Stimulated activated CD4-positive, alpha-beta T cell treated with anti-CD3 and anti-CD28 coated beads, Interleukin-1b, Interleukin-23, amount 100 ng/mL, for 48 hours (primary cell): Measurements from ENCODE around the gene PKDREJ.
A peak's percentile ranks its signal among the peaks of the same experiment; 100 is the strongest.
"Not testable (repeated sequence)": the region's sequence is repeated elsewhere in the genome, so short reads cannot be mapped to it uniquely, and the experiment has no call there.

ENCODE experiments used
- DNase-seq: peaks from one replicate; pipeline ENCODE4 v3.0.0-alpha.2; 2020

The PKDREJ gene

GRCh38 chr22:46265627-46266026, 2.5 kb upstream of the PKDREJ start:
- not testable (repeated sequence) for DNase-seq

- DNase-seq = not testable (repeated sequence)
Measured at GRCh38 chr22:46264520-46264919, 1.4 kb upstream of the PKDREJ start.

DNA sequence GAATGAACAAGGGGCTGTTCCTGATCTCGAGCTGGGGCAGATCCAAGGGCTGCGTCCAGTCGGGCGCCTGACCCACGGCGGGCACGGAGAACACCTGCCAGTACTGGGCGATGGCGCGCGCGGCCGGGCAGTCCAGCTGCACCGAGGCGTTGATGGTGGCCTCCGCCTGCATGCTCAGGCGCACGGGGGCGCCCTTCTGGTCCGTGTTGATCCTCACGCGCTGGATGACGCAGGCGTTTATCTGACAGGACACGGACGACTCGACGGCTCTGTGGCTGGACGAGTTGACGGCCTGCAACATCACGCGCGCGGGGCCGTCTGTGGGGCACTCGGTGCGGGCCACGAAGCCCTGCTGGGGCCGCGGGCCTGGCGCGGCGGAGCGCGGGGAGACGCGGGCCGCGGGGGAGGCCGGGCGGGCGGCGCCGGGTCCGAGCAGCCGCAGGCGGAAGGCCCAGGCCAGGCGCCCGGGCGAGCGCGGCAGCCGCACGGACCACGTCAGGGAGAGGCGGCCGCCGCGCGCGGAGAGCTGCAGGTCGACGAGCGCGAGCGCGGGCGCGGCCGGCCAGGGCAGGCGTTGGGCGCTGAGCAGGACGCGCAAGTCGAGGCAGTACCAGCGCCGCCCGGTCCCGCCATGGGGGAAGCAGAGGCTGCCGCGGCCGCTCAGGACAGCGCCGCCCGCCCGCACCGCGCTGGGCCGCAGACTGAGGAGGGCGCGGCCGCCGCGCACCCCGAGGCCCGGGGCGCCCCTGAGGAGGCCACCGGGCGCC, 511 bp downstream of the PKDREJ start:
- peak; percentile 46 for DNase-seq

DNA sequence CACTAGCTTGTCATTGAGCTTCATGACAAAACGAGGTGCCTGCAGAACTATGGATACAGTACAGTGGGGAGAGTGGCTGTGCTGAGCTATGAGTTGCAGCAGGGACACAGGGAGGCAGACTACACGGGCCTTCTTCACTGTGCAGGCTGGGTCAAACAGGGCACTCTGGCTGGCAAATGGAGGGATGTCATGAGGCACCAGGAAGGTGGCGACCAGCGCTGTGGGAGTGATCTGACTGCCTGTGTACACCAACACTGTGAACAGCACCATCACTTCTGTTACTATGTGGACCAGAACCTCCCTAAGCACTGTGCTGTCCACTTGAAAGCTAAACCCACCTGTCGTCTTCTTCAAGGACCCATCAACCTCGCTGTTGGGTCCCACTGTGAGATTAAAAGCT, 3.1 kb downstream of the PKDREJ start:
- no peak for DNase-seq

DNA sequence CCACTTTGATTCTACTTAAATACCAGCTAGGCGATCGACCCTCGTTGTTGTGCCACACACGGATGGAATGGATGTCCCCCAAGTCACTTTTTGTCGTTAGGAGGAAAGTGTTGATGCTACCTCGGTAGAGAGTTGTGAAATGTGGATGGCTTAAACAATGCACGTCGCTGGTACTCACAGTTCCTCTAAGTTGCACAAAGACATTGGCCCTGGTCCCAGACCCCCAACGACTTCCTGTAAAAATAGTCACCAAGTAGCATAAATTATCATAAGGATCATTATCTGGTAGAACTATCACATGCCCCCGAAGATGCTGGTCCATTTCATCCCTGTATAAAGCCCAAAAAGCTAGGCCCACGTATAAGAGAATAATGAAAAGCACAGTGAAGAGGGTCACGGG, 3.8 kb downstream of the PKDREJ start:
- no peak for DNase-seq

DNA sequence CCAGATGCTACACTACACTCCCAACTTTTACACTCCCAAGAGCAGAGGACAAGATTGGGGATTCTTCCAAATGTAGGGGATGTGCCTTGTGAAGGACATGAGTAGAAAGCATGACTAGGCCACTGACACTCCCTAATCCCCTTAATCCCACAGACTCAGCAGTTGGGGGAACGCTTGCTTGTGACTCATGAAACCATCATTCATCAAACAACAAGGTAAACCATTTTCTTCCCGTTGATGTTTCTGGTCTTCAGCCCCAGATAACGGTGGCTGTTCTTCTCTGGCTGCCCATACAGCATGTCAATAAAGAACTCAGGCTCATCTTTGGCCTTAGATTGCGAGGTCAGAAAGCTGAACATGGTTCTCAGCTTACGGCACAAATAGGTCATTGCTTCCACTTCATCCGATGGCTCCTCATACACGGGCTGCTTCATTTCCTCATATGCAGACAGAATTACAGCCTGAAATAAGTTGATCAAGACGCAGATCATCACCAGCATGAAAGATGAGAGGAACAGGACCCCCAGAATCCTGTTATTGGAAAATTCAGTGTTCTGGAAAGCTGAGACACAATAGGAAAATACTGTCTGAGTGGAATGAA, 6.7 kb downstream of the PKDREJ start:
- no peak for DNase-seq

GRCh38 chr22:46251816-46252380, 11.2 kb downstream of the PKDREJ start:
- DNase-seq = no peak

DNA sequence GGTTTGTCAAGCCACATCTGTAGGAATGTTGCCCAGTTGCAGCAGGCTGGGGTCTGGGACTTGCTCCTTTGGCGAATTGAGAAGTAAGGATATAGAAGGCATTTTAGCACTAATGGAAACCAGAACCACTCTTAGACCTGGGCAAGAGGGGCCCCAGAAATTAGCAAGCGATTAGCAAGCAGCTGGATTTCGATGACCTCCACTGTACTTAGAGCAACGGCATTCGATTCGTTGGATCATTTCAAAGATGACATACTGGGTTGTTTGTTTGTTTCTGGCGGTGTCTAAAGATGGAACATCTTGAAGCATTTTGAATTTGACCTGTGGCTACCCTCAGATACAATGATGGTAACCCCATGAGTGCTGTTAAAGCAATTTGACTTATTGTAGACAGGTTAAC, 11.9 kb downstream of the PKDREJ start:
- no peak for DNase-seq

GRCh38 chr22:46250783-46251125, 12.4 kb downstream of the PKDREJ start:
- no peak for DNase-seq

- peak; percentile 87 for DNase-seq
Measured at GRCh38 chr22:46250035-46250782, 12.9 kb downstream of the PKDREJ start, which contains the start of gene CDPF1. TSS of gene CDPF1 (minus strand) at chr22:46250293. CDS start at chr22:46248284, 2,009 bp downstream.

GRCh38 chr22:46247443-46247975, 15.6 kb downstream of the PKDREJ start:
- DNase-seq = no peak

DNA sequence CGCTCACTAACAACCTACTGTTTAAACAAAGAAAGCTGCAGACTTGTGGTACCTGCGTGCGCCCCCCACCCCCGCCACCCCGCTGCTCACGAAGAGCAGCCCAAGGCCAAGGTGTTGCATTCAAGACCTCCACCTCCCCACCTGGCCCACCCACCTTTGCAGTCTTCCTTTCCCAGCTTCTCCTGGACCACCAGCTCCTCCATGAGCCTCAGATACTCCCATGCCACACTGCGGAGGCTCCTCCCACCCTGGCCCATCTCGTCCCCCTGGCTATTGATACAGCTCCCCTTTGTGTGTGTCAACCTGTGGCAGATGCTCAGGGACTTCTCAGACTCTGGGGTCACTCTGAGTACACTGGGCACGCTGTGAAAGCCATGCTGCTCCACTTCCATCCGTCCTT, 17.0 kb downstream of the PKDREJ start:
- no peak for DNase-seq

DNA sequence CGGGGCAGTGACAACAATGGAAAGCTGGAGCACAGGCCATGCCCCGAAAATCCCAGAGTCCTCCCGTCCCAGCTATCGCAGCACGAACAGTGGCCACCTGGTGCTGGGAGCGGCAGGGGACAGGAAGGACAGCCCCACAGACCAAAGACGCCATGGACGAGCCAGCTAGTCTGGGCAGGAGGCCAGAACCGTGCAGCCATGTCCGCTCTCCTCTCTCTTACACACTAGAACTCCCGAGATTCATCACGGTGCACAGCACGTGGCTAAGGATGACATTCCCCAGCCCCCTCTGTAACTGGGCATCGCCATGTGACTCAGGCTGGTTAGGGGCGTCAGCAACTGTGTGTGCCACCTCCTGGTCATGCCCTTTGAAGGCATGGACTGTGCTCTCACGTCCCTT, 17.6 kb downstream of the PKDREJ start:
- no peak for DNase-seq

- no peak for DNase-seq
Measured at GRCh38 chr22:46244771-46245170, 18.4 kb downstream of the PKDREJ start.

DNA sequence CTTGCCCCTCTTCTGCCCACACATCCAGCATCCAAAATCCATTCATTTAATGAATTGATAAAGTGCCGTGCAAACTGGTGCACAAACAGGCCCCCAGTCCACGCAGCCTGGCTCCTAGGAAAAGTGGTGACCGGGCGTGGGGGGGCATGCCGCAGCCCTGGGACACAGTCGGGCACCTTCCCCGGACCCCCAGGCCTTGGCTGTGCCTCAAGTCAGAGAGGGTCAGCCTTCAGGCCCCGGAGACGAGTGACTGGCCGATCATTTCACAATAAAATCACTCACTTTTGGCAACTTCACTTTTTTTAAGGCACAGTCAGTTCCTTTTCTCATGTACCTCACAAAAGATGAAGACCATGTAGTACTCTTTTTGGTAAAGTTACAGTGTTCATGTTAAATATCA, 21.1 kb downstream of the PKDREJ start:
- DNase-seq = no peak

DNA sequence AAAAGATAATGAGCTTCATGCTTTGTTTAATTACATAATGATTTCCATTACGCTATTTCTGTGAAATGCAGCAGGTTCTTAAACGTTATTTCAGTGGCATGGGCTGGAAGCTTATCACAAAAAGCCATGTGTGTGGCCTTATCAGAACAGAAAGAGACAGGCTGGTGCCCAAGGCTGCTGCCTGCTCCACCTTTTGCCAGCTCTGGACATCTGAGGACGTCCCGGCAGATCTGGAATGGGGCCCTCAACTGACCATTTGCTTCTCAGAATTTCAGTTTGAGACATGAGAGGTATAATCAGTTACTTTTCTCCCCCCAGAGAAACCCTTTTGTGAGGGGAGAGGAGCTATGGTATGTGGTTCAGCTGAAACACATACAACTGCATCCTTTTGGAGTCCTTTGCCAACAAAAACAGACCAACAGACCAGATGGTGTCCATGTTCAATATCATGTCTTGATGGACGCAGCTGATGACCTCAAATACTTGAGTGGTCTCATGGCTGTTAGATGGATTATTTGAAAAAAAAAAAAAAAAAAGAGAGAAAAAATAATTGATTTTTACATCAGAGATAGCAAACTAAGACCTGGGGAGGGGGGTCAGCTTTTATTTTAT, 21.6 kb downstream of the PKDREJ start:
- no peak for DNase-seq

DNA sequence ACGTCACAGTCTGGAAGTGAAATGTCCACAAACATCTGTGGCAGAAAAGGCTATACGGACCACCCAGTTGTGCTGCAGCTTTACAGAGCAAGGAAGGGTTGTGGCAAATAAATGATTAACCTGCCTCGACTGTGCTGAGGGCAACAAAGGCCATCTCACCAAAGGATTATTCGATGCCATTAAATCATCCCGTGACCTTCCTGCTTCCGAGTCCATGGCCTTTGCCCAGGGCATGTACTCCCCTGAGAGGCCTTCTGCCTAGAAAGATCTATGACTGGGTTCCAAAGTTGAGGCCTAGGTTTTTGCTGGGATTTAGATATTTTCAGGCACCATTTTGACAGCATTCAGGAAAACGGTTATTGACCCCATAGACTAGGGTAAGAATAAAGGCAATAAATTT, 22.2 kb downstream of the PKDREJ start:
- DNase-seq = no peak

- no peak for DNase-seq
Measured at GRCh38 chr22:46240506-46240905, 22.6 kb downstream of the PKDREJ start.

DNA sequence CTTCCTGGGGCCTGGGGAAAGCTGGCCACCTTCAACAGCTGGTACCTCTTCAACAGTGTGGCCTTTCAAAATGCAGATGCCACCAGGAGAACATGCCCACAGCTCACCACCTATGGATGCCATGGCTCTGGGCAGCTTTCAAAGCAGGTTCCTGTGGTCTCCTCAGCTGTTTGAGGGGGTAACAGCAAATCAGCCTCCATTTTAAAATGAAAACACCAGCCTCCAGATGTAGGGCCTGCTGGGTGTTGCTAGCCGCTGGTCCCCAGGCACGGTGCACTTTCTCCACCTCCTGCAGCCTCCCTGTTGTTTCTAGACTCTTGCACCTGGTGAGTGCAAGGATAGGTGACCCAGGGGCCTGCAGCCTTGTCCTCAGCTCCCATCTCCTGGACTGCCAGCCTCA, 23.1 kb downstream of the PKDREJ start:
- no peak for DNase-seq

GRCh38 chr22:46239261-46240048, 23.7 kb downstream of the PKDREJ start:
- DNase-seq = no peak

DNA sequence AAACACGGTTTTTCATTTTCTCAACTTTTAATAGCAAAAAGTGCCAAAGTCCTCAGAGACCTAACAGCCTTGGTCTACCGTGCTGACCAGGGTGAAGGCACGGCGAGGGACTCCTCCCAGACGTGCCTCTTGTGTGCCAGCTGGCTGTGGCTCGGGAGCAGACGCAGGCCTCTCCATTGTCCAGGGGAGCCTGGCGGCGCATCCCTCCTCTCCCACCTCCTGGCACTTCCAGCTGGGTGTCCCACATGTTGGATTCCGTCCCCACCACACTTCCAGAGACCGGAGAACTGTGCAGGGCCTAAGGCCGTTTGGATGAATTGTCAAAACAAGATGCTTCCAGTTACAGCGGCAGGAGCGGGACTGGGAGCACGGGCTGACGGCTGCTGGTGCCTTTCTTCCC, 24.6 kb downstream of the PKDREJ start:
- no peak for DNase-seq

DNA sequence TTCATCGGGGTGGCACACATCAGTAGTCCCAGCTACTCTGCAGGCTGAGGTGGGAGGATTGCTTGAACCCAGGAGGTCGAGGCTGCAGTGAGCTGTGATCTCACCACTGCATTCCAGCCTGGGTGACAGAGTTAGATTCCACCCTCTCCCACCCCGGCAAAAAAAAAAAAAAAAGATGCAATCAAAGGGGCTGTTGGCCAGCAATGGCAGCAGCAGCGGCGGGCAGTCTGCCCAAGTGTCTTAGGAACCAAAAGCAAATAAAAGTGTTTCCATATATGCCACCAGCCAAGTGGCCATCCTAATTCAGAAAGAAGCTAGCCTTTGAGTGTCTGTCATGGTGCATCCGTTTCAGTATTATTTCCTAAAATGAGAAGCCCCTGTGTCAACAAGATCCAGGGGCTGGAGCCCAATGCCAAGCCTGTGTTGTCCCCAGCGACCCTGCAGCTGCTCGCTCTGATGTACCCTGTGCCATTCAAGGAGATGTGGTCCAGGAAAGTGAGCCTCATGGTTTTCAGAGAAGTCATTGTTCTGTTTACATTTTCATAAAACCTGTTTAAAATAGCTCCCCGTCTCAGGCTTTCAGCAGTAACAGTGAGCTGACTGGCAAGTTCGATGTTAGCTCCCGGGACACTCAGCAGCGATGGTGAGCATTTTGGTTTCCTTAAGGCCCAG, 25.6 kb downstream of the PKDREJ start:
- no peak for DNase-seq
